ENCODE results near the gene CLSTN2.

Gene CLSTN2

DNA sequence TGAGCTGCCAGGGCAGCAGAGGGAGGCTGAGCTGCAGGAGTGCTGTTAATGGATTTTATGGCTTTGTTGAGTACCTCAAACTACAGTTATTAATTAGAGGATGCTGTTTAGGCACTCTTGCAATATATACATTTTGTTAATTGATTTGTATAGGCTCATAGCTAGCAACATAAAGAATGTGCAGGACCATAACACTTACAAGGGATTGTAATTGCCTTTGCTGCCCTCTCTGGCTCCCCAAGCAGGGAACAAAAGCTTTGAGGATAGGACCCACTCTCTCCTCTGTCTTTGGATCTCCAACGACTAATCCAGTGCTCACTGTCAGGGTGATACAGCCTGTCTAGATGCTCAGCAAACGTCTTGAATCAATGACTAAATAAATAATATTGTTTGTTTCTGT lies 1.2 kb upstream of the CLSTN2 start:
- TF ChIP-seq ZNF274 (IDR thresholded peaks at IDR 0.05; ENCODE audit: low read depth, low read length) = no peak
- no peak overlapping the region for H3K4me3 ChIP-seq (ENCODE audit: low read length)

DNA sequence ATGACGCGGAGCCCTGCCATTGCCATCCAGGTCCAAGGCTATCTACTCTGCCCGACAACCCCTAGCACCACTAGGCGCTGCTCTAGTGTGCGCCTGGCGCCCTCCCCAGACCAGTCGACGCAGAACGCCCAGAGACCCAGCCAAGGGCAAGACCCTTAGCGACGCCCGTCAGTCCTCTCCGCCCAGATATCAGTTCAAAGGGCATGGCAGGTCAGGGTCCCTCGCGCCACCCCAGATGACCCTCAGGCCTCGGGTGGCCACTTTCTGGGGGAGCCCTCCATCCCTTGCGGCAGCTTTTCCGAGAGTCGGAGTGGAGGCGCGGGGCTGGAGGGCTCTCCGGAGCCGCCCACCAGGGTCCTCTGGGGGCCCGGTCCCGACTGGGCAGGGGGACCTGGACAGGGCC lies 371 bp upstream of the CLSTN2 start:
- no peak overlapping the region for H3K4me3 ChIP-seq (ENCODE audit: low read length)
- TF ChIP-seq ZNF274 (IDR thresholded peaks at IDR 0.05; ENCODE audit: low read depth, low read length) = no peak

DNA sequence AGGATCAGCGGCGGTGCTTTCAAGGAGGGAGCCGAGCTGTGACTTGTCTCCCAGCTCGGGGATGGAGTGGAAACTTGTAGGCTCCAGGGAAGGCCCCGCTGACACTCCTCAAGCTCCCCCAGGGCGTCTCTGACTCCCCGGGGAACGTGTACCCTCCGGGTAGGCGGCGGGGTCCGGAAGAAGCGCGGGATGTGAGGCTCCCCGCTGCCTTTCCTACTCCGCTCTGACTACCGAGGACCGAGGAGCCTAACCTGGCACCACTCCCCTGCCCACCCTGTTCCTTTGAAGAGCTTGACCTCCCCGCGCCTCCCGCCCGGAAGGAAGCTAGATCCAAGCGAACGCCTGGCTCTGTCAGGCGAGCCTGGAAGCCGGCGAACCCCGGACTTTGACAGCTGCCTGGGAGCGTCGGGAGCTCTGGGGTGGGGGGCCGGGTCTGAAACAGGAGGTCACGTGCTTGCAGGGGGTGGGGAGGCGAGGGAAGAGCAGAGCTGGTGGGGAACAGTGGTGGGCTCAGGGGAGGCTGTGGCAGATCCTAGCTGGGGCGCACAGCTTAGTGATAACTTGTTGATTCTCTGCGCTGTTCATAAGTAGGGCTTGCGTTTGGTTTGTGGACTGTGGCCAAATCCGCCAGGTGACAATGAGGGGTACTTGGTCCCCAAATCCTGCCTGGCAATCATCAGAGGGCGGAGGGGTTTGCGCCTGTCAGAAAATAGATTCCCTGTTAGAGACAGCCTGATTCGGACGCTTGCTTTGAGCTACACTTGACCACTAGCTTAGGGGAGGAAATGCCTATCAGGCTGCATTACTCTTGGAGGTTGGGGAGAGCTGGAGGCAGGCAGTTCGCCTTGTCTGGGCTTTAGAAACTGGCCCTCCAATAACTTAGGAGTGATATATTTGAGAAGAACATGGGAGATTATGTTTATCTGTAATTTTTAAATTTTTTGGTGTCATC lies 1.2 kb downstream of the CLSTN2 start:
- TF ChIP-seq ZNF274 (IDR thresholded peaks at IDR 0.05; ENCODE audit: low read depth, low read length) = no peak
- H3K4me3 ChIP-seq (ENCODE audit: low read length) = no peak overlapping the region

DNA sequence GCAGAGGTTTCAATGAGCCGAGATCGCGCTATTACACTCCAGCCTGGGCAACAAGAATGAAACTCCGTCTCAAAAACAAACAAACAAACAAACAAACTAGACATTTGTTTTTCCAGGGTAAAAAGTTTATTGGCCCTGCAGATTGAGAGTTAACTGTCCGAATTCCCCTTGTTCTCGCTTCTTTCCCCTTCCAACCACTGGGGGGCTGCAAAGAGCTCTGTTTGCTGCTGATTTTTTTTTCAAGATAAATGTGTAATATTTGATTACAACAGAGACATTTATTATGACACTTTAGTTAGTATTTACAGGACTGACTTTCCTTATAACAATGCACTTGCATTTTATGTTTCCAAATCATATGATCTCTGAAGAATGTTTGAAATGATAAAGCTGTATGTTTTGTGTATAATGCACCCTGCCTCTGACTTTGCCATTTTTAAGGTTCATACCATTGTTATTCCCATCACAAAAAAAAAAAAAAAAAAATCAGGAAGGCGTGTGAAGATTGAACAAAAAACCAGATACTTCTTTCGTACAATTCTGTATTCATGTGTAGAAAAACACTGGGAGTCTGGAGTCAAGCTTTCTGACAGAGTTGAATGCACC lies 2.8 kb downstream of the CLSTN2 start:
- H3K4me3 ChIP-seq (ENCODE audit: low read length) = no peak overlapping the region
- no peak for TF ChIP-seq ZNF274 (IDR thresholded peaks at IDR 0.05; ENCODE audit: low read depth, low read length)

DNA sequence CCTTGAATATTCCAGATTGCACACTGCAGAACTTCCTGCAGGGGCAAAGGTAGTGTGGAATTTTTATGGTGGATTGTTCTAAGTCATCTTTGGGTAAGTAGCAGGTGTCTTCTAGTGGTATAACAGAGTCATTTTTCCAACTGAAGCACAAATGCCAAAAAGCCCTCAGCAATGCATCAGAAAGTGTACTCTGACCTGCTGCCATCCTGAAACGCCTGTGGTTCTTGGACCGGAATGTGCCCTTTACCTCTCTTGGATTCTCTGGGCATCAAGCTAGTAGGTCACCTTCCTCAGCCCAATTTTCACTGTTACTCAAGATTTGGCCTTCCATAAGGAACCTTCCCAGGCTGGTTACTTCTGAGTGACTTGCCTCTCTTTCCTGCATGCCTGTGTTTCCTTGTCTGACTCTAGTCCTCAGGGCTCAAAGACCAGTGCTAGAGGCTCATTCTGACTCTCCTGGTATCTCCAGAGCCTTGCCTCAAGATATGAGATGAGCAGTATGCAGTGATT lies 4.8 kb downstream of the CLSTN2 start:
- H3K4me3 ChIP-seq (ENCODE audit: low read length) = no peak overlapping the region

DNA sequence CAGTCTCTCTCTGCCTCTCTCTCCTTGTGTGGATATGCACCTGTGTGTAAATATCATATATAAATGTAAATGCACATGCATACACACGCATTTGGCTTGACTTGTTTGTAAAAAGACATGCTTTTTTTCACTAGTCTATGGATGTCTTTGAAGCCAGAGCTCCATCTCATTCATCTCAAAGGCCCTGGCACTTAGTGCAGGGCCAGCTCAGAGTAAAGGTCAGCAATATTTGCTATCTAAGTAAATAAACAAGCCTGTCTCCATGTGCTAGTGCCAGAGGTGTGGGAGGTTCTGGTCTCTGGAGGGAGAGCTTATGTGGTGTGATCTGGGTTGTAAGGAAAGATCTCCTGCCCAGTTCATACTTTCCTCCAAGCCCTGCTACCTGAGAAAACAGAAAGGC lies 5.6 kb downstream of the CLSTN2 start:
- no peak overlapping the region for H3K4me3 ChIP-seq (ENCODE audit: low read length)
- TF ChIP-seq ZNF274 (IDR thresholded peaks at IDR 0.05; ENCODE audit: low read depth, low read length) = no peak

More for the DNA sequence above, 4.8 kb downstream of the CLSTN2 start:
- TF ChIP-seq ZNF274 (IDR thresholded peaks at IDR 0.05; ENCODE audit: low read depth, low read length) = no peak

DNA sequence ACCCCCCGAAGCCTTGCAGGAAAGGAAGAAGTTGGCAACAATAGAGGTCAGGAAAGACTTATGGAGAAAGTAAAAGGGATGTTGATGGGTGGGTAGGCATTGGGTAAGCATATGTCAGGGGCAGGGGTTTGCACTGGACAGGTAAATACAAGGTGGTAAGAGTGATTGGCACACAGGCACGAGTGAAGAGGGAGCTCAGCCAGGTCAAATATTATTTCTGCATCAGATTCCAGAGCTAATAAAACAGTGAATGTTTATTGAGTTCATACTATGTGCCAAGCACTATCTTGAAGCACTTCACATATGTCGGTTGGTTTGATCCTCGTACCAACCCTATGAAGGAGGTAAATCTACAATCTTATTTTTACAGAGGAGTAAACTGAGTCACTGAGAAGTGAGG lies 6.6 kb downstream of the CLSTN2 start:
- no peak for TF ChIP-seq ZNF274 (IDR thresholded peaks at IDR 0.05; ENCODE audit: low read depth, low read length)
- no peak overlapping the region for H3K4me3 ChIP-seq (ENCODE audit: low read length)

DNA sequence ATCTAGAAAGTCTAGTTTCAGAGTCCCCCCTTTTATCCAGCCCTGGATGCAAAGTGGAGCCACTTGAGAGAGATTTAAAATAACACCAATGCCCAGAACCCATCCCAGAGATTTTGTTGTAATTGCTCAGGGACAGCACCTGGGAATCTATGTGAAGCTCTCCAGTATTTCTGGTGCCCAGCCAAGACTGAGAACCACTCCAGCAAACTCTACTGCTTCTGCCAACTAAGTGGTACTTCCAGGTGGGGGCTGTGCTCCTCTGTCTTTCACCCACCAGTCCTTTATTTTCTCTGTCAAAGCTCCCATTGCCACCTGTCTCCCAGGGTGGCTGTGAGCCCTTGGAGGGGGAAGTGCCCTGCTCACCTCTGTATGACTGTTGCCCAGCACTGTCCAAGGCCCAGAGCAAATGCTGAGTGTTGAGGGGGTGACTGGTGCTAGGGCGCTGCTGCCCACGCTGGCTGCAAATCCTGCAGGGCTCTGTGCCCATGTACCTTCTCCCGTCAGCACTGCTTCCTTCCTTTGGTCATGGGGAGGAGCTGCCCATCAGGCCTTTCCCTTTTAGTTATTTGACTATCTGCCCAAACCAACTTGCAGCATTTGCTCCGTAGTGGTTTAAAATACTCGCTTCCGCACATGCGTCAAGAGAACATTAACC lies 9.4 kb downstream of the CLSTN2 start:
- TF ChIP-seq ZNF274 (IDR thresholded peaks at IDR 0.05; ENCODE audit: low read depth, low read length) = no peak
- H3K4me3 ChIP-seq (ENCODE audit: low read length) = no peak overlapping the region

DNA sequence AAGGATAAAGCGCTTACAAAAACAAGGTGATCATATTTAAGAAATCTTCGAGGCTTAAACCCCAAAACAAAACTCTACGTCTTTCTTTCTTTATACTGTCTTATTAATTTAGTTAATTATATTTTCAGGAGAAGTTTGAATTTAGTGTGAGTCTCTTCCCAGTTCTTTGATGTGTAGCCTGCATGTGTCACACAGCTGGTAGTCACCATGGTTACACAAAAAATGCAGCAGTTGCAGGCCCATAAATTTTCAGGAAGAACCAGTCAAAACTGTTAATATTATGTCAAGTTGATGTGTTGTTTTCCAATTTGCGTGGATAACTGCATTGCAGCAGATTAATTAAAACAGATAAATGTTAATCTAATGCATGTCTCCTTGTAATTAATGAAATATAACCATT lies 10.4 kb downstream of the CLSTN2 start:
- no peak overlapping the region for H3K4me3 ChIP-seq (ENCODE audit: low read length)
- TF ChIP-seq ZNF274 (IDR thresholded peaks at IDR 0.05; ENCODE audit: low read depth, low read length) = no peak

DNA sequence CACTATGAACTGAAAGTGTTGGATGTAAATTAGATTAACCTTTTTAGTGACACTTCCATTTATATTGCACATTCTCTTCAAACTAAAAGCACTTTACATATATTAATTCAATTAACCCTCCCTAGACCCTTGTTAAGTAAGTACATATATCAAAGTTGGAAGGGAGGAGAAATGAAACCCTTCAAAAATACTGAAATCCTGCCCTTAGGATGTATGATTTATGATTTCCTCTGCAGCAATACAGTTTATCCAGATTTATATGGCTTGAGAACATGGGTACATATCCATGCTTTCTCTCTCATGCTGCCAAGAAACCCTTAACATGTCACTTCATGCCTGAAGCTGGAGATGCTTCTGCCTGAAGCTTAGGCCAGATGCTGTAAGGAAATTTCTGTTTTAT lies 11.0 kb downstream of the CLSTN2 start:
- H3K4me3 ChIP-seq (ENCODE audit: low read length) = no peak overlapping the region
- no peak for TF ChIP-seq ZNF274 (IDR thresholded peaks at IDR 0.05; ENCODE audit: low read depth, low read length)

DNA sequence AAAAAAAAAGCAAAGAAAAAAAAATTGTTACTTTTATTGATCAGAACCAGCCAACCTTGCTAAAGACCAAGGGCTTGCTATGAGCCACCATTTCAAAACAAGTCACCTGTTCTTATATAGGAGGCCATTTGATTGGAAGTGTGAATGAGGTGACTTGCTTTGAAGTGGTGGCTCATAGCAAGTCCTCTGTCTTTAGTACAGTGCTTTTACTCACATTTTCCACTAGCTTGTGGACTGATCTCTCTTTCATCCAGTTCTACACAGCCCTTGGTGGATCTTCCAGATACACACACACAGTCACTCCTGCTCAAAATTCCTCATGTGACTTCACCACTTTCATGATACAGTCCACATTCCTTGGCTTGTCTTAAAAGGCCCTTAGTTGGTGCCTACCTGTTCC lies 13.5 kb downstream of the CLSTN2 start:
- no peak for TF ChIP-seq ZNF274 (IDR thresholded peaks at IDR 0.05; ENCODE audit: low read depth, low read length)
- no peak overlapping the region for H3K4me3 ChIP-seq (ENCODE audit: low read length)

DNA sequence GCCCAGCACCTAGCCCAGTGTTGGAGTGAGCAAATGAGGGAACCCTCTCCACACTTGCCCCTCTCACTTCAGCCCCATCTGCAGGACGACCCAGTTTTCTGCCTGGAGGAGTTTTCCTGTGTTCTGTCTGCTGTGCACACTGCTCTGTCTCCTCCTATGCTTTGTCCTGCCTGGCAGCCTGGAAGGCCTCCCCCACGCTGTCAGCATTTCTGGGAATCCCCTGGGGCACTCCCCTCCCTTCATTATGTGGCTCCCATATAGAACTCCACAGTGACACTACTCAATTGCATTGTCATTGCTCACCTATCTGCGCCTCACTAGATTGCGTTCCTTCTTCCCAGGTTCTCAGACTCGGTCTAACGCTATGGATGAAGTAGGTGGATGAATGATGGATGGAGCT lies 13.9 kb downstream of the CLSTN2 start:
- TF ChIP-seq ZNF274 (IDR thresholded peaks at IDR 0.05; ENCODE audit: low read depth, low read length) = no peak
- H3K4me3 ChIP-seq (ENCODE audit: low read length) = no peak overlapping the region

DNA sequence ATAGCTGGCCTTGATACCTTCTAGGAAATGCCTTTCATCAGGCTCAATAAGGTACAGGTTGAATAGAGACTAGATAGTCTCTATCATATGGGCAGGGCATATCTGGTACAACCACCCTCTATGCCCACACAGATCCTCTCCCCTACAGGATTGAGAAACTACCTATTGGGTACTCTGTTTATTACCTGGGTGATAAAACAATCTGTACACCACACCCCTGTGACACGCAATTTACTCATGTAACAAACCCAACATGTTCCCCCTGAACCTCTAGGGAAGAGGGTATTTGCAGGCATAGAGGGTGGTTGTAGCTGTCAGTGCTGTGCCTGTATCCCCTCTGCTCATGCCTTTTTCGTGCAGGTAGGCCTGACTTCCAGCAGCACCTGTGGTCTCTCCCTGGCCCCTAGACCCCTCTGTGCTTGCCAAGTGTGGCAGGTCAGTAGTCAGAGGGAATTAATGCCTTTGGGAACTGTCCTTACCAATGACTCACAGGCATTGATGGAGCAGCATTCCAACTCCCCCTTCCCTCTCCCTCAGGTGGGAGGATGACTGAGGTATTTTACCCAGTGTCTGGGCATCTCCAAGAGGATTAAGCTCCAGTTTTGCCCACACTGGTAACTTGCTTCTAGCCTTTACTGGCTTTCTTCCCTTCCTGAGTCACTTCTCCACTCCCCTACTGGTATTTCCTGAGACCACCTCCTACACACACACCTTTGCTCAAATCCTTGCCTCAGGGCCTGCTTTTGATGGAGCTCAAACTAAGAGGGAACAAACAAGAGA lies 18.3 kb downstream of the CLSTN2 start:
- no peak for TF ChIP-seq ZNF274 (IDR thresholded peaks at IDR 0.05; ENCODE audit: low read depth, low read length)
- H3K4me3 ChIP-seq (ENCODE audit: low read length) = no peak overlapping the region
